Measurements from ENCODE around the gene SYP.

Gene SYP

DNA sequence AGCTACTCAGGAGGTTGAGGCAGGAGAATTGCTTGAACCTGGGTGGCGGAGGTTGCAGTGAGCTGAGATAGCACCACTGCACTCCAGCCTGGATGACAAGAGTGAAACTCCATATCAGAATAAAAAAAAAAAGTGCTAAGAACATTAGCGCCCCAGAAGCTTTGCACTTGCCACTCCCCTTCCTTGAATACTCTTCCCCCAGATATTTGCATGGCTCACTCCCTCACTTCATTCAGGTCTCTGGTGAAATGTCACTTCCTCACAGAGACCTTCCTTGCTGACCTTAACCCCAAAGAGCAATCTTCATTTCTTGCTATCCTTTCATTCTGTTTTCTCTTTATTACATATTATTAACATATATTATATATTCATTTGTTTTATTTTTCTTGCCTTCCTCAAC, 21.9 kb upstream of the SYP start:
- in situ Hi-C loops (cut with HindIII; ENCODE audit: low sequenced_read_pairs) = no loop called here

DNA sequence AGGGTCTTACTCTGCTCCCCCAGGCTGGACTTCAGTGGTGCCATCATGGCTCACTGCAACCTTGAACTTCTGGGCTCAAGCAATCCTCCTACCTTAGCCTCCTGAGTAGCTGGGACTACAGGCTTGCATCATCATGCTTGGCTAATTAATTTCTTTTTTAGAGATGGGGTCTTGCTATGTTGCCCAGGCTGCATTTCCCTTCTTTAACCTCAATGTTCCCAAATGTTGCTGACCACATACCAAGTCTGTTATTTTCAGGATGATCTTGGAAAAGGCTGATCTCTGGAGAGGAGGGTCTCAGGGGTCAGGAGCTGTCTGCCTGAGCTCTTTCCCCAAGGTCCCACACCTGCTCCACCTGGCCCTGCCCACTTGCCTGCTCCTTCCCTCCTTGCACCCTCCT, 20.1 kb upstream of the SYP start:
- in situ Hi-C loops (cut with HindIII; ENCODE audit: low sequenced_read_pairs) = no loop called here

DNA sequence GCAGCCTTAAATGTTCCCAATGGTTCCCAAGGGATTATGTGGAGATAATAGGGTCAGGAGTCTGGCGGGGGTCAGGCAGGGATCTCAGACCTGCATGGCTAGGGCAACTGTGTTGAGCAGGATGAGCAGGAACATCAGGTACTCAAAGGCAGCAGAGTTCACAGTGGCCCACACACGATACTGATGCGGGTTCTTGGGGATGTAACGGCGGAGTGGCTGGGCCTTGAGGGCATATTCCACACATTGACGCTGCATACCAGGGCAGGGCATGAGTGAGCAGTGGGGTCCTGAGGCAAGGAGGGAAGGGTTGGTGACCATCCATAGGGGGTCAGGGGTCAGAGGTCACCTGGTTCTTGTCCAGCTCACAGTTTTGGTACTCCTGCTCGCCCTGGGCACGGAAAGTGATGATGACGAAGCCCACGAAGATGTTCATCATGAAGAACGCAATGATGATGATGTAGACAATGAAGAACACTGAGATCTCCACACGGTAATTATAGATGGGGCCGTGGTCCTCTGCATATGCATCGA, 15.1 kb upstream of the SYP start:
- in situ Hi-C loops (cut with HindIII; ENCODE audit: low sequenced_read_pairs) = no loop called here

DNA sequence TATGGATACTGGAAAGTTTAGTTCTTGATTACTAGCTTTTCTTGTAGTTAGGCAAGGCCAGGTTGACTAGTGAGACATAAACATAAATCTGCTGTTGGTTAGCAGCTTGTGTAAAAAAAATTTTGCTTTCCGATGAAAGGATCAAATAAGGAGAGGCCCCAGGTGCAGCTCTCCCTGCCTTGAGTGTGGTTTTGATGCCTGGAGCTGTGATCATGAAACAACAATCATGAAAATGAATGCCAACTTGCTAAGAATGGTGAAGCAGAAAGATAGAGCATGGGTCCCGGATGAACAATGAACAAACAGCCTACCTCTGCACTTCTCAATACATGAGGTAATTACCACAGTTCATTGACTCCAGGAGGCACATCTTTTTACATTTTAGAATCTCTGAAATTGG, 14.4 kb upstream of the SYP start:
- in situ Hi-C loops (cut with HindIII; ENCODE audit: low sequenced_read_pairs) = no loop called here

DNA sequence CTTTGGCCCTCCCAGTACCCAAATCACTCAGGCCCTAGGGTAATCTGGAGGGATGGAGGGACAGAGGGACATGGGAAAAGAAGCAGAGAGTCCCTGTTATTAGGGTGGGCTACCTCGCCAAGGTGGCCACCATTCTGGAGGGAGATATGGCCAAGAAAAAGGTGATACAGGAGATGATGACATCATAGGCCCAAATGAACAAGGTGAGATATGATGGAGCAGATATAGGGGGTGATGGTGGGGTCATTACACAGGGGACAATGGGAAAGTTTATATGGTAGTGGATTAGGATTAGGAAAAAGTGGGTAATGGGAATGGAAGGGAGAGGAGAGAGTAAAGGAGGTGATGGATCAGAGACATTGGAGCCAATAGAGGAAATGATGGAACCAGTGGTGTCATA, 12.9 kb upstream of the SYP start:
- in situ Hi-C loops (cut with HindIII; ENCODE audit: low sequenced_read_pairs) = no loop called here

DNA sequence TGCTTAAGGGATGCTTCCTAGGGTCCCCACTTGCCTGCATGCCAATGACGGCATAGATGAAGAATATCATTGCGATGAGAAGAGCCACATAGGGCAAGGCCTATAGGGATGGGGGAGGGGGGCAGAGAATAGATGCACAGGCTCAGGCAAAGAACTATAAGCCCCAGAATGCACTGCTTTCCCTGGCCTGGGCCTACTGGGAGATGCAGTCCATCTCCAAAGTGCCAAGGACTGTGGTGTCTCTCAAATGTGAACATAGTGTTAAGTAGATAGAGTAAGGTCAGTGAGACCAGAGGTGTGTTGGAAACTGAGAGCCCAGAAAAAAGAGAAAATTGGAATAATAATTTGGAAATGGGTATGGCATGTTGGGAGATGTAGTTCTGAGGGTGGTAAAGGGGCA, 12.2 kb upstream of the SYP start:
- in situ Hi-C loops (cut with HindIII; ENCODE audit: low sequenced_read_pairs) = no loop called here

DNA sequence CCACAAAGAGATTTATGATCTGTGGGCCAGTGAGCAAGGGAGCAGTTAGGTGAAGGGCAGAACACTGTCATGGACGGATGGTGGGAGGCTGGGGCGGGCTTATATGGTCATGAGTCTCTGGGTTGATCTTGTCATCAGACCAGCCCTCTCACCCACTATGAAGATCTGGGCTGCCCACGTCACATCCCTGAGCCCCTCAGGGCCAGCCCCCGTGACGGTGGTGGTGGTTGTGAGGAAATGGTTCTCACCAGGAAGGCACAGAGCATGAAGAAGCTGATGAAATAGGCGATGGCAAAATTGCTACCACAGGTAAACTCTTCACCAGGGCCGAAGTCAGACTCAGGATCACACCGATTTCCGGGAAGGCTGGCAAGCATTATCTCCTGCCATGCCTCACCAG, 11.1 kb upstream of the SYP start:
- in situ Hi-C loops (cut with HindIII; ENCODE audit: low sequenced_read_pairs) = no loop called here

DNA sequence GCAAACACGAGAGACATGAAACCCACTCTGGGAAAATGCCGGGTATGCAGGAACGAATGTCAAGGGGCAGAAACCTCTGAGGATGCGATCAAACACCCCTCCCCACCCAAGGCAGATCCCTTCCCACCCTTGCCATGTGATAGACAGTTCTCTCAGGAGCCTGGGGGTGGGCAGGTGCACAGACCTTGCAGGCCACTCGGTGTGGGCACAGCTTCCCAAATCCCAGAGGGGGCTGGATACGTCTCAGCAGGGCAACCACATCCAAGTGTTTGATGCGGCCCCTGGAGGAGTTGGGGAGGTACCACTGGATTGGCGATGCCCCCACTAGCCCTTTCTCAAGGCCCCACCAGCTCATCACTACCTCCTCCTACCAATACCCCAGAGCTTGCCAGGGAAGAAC, 10.4 kb upstream of the SYP start:
- in situ Hi-C loops (cut with HindIII; ENCODE audit: low sequenced_read_pairs) = no loop called here

DNA sequence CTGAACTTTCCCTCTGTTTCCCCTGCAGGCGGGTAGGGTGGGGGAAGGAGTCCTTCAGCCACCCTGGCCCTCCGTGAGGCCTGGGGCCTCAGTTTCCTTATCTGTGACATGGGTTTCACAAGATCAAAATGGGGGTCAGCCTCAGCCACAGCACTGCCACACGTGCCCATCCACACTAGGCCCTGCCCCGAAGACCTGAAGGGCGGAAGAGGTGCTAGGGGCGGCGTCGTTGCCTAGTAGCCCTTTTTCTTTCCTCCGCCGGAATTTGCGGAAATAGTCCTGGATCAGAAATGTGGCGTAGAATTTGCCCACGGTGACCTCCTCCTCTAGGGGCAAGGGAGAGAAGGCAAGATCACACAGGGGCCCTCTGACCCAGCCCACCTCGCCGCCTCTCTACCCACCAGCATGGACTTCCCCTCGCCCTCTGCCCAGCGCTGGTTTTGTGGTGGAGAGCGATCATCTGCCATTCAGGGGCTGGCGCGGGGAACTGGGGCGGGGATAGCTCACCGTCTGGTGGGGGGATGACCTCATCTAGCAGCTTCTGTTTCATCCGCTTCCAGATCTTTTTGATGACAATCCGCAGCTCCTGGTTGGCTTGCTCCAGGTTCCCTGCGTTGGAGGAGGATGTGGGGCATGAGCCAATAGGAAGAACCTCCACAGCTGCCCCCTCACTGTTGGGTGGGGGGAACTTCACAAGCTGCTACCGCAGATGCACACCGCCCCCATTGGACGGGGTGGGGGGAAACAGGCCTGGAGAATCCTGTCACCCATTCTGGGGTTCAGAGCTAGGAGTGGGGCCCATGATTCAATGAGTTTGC, 9.7 kb upstream of the SYP start:
- in situ Hi-C loops (cut with HindIII; ENCODE audit: low sequenced_read_pairs) = no loop called here

DNA sequence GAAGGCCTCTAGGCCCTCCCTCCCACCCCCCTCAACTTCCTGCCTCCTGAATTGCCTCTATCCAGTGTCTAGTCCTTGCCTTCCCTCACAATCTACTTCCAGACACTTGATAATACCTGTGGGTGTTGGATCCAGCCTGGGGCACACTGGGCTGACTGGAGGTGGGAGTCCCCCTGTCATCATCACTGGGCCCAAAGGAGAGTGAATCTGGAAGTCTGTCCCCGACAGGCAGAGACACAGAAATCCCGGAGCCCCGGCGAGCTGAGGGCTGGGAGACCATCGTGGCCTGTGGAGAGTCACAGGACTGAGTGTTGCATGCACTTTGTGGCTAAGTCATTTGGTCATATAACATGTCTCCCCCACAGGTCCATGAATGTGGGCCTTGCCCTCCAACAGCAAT, 8.4 kb upstream of the SYP start:
- in situ Hi-C loops (cut with HindIII; ENCODE audit: low sequenced_read_pairs) = no loop called here

DNA sequence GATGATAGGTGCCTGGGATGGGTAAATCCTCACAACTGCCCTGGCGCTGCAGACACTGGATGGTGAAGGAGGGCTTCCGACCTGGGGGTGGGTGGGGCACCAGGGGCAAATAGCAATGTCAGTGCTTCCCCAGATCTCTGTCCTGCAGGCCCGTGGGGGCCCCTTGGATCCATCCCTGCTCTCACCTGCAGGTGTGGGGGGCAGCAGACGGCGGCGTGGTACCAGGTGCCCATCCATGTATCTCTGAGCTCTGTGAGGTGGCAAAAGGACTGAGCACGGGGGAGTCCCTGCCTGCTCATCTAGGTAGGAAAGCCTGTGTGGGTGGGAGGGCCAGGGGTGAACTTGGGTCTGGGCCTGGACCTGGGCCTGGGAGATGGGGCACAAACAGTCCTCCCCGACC, 6.5 kb upstream of the SYP start:
- in situ Hi-C loops (cut with HindIII; ENCODE audit: low sequenced_read_pairs) = no loop called here

DNA sequence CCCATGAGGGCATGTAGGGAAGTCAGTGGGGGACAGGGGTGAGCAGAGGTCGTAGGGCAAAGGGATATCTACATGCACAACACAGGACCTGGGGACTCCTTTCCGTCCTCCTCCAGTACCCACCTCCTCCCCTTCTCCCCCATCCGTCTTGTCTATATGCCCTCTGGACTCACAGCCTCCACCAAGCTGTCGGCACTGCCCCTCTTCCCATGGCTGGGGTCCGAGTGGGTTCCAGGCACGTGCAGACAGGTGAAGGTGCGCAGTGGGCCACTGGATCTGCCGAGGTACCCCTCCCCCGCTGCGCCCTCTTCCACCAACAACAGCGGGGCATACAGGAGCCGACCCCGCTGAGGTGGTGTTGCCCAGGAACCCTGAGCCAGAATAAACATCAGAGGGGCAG, 5.5 kb upstream of the SYP start:
- in situ Hi-C loops (cut with HindIII; ENCODE audit: low sequenced_read_pairs) = no loop called here

DNA sequence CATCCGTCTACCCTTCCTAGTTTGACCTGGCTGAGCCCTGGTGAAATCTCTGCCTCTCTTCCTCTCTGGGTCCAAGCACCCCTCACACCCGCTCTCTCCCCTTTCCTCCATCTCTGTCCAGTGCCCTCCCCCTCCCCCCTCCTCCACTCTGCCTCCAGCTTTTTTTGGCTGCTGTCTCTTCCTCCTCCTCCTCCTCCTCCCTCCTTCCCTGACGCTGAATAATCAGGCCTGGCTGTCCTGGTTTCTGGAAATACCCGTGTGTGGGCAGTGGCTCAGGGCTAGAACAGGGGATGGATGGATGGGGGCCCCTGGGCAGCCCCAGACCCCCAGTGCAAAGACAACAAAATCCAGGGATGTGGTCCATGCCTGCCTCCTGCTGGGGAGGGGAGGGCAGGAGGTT, 4.7 kb upstream of the SYP start:
- in situ Hi-C loops (cut with HindIII; ENCODE audit: low sequenced_read_pairs) = no loop called here

DNA sequence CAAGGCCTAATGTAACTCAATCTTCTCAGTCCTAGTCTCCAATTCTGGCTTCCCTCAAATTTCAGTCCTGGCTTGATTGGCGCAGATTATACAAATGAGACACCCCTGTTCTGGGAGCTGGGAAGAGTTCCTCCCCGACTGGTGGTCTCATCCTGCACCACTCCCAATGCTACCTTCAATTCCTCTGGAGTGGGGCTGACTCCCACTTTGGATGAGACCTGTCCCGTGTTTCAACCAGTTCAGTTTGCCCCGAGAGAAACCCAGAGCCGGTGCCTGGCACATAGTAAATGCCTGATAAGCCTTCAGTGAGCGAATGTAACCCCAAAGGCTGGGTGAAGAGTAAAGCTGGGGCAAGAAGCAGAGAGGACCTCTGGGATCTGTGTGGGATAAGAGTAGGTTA, 4.0 kb upstream of the SYP start:
- in situ Hi-C loops (cut with HindIII; ENCODE audit: low sequenced_read_pairs) = no loop called here

DNA sequence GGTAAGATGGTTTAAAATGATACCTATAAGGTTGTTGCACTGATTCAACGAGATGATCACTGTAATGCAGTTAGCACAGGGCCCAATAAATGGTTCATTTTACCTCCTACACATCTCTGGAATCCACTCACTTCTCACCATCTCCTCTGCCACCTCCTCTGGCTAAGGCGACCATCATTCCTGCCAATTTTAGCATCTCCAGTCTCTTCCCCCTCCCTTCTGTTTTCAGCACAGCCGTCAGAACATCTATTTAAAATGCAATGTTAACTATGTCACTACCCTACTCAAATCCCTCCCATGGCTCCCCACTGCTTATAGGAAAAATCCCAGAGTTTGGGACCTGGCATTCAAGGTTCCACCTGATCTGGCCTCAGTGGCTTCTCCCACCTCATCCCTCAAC, 3.5 kb upstream of the SYP start:
- in situ Hi-C loops (cut with HindIII; ENCODE audit: low sequenced_read_pairs) = no loop called here

DNA sequence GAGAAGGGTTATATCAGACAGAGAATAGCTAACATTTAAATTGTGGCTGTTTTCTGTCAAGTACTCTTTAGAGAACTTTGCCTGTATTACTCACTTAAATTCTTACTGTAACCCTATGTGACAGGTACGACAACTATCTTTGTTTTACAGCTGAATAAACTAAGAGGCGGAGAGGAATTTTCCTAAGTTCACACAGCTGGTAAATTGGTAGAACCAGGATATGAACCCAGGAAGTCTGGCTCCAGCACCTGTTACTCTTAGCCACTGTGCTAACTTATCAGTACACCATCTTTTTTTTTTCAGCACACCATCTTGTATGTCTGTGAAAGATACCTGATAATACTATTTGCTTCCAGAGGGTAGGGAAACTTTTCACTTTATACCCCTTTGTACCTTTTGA, 2.0 kb upstream of the SYP start:
- in situ Hi-C loops (cut with HindIII; ENCODE audit: low sequenced_read_pairs) = no loop called here

DNA sequence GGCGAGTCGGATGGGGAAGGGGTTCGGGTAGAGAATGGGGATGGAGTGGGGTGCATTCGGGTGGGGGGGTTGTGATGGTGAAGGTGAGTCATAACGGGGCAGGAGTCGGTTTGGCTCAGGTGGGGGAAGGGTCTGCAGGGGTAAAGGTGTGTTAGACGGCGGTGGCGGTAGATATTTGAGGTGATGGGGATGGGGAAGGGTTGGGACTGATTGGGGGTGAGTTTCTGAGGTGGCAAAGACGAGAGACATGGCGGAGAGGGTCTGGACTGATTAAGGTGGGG, 738 bp downstream of the SYP start:
- in situ Hi-C loops (cut with HindIII; ENCODE audit: low sequenced_read_pairs) = no loop called here

DNA sequence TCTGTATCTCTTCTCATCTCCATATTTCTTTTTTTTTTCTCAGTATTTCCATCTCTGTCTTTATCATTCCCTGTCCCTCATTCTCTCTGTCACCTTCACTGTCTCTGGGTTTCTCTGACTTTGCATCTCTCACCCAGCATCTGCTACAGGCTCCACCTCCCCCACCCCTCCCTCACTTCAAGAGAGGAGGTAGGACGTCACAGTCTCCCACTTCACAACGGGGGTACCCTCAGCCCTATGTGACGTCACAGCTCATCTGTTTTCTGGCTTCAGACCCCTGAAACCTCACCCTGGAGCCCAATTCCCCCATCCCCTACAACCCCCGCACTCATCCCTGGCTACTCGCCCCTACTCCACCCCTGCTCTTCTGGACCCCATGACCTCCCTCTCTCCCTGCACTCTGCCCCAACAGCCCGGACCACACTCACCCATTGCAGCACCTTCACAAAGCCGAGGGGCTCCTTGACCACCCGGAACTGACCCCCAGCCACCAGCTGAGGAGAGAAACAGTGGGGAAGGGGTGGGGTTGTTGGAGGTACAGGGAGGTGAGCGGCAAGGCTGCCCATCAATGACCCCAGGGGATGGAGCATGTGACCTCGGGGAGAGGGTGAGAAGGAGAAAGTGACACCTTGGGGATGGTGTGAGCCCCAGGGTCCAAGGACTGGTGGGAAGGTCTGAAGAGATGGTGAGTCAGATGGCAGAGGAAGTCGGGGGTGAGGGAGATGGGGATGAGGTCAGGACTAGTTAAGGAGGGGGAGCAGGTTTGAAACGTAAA, 1.3 kb downstream of the SYP start:
- in situ Hi-C loops (cut with HindIII; ENCODE audit: low sequenced_read_pairs) = no loop called here

DNA sequence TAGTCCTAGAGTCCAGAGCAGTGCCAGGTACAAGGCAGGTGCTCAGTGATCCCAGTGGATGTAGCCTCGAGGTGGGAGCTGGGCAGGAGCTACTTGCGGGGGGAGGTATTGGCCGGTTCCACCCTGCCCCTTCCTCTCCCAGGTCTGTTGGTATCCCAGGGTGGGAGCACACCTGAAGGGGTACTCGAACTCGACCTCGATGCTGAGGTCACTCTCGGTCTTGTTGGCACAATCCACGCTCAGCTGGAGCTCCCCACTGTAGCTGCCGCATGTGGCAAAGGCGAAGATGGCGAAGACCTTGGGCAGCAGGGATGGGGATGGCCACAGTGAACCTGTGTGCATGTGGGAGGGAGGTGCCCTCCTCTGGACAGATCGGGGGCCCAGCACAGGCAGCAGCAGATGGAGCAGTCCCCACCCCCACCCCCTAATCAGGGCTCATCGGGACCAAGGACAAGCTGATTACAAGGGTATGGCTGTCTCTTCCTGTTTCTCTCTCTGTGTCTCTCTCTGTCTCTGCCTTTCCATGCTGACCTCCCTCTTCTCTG, 2.4 kb downstream of the SYP start:
- in situ Hi-C loops (cut with HindIII; ENCODE audit: low sequenced_read_pairs) = no loop called here

DNA sequence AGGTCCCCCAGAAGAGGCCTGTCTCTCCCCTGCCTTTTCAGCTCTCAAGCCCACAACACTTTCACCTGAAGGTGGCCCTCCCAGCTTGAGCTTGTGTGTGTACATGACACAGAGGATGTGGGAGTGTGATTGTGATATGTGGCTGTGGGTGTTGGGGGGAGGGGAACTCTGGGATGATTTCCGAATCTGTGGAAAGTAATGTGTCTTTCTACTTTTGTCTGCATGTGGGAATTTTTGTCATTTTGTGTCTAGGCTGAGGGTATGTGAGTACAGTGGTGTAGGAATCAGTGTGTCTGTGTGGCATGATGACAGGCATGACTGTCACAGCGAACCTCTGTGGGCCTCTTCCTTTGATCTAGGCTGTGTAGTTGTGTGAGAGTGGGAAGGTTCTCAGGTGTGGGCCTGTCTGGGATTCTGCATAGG, 6.4 kb downstream of the SYP start:
- in situ Hi-C loops (cut with HindIII; ENCODE audit: low sequenced_read_pairs) = no loop called here

DNA sequence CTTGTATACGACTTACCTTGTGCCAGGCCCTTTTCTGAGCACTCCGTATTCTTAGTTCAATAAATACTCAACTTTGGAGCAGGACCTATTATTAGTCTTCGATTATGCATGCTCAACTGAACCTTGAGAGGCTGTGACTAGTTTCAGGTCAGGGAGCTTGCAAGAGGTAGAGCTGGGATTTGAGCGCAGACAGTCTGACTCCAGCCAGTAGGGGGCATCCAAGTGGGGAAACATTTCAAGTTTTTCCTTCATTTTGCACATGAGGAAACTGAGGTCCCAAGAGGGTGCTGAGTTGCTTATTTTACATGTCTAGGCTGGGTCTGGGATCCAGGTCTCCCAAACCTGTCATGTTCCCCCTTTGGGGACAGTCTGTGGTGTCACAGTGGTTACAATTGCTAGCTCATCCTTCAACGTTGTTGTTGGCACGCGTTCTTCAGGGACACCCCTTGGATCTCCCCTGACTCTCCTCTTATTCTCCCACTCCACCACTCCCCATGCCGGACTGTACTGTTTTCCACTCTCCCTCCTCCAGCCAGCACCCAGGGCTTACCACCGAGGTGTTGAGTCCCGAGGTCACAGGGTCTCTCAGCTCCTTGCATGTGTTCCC, 7.2 kb downstream of the SYP start:
- in situ Hi-C loops (cut with HindIII; ENCODE audit: low sequenced_read_pairs) = no loop called here

DNA sequence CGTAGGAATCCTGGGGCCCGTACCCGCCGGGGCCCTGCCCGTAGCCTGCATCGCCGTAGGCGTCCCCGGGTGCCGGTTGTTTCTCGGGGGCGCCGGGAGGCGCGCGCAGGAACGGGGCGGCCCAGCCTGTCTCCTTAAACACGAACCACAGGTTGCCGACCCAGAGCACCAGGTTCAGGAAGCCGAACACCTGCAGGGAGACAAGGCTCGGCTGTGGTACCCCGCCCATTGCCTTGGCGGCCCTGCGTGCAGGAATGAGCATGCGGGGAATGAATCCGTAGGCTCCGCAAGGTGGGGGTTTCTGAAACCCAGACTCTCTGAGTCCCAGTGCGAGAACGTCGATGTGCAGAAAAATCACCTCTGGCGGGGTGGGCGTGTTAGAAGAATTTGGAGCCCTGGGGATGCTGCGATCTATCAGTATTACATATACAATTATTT, 8.4 kb downstream of the SYP start:
- in situ Hi-C loops (cut with HindIII; ENCODE audit: low sequenced_read_pairs) = no loop called here

Measured in DLD1 (cell line).